NCI-H2029 (cell line): ENCODE measurements around the gene EHBP1.
"Not testable (repeated sequence)": the region's sequence is repeated elsewhere in the genome, so short reads cannot be mapped to it uniquely, and the experiment has no call there.

ENCODE experiments used
- DNase-seq: peaks from one replicate; lab custom pipeline; 2025; lab: John Stamatoyannopoulos, UW

The EHBP1 gene

DNA sequence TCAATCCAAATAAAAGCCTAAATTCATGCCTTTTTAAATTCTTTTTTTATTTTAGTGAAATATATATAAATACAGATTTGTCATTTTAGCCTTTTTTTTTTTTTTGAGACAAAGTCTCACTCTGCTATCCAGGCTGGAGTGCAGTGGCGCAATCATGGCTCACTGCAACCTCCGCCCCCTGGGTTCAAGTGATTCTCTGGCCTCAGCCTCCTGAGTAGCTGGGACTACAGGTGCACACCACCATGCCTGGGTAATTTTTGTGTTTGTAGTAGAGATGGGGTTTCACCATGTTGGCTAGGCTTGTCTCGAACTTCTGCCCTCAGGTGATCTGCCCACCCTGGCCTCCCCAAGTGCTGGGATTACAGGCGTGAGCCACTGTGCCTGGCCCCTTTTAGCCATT lies 368.9 kb downstream of the EHBP1 start:
- DNase-seq: not testable (repeated sequence)

DNA sequence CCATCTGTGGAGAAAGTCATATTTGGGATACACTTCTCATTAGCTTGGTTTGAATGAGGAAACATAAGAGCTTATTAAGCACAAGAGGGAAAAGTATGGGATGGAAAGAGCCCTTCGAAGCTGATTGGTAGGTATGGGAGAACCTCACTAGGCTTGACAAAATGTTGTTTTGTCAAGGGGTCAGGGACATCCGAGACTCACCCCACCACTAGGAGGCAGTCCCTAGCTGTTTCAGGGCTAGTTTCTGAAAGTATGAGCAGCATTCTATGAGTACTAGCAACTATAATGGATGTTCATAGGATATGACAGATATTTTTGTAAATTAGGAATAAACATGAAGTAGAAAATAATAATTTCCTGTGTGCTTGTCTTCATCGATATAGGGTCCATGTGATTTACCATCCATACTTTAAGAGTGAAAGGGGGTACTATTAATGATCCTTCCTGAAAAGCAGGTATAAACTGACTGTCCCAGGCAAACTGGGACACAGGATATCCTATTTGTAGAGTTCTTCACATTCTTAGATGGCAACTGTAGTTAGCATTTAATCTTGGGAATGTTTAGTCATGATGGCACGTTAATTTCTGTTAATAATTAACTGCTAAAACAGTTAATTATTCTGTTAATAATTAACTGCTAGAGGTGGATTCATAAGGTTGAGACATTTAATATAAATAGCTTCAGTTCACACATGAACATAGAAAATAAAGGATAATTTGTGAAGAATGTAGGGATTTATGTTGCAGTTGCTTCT lies 373.5 kb downstream of the EHBP1 start:
- no peak for DNase-seq

DNA sequence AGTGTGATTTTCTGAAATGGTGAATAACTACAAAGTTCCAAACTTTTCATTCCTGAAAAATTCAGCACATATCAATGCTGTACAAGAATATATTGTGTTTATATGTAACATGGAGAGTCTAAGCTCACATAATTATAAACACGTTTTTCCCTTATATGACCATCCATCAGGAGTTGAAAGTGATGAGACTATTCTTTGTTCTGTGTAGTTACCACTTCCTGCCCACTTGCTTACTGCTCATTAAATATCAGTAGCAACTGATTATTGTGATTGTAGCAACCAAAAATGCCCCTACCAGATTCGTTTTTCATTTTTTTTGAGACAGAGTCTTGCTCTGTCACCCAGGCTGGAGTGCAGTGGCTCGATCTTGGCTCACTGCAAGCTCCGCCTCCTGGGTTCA lies 375.9 kb downstream of the EHBP1 start:
- no peak for DNase-seq

DNA sequence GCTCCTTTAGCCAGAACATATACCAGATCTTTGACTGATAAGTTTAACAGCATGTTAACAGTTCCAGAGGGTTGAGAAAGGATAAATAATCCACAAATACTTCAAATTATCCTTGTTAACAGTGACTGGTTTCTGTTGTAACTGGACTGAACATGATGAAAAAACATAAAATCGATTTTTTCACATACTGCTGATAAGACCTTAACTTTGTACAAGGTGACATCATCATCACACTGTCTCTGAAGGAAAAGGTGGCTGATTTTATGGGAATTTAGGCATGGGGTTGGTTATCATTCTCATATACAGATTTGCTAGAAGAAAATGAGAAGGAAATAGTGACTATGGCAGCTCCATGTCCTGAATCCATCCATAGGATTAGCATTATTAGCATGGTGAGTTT lies 381.2 kb downstream of the EHBP1 start:
- no peak for DNase-seq

DNA sequence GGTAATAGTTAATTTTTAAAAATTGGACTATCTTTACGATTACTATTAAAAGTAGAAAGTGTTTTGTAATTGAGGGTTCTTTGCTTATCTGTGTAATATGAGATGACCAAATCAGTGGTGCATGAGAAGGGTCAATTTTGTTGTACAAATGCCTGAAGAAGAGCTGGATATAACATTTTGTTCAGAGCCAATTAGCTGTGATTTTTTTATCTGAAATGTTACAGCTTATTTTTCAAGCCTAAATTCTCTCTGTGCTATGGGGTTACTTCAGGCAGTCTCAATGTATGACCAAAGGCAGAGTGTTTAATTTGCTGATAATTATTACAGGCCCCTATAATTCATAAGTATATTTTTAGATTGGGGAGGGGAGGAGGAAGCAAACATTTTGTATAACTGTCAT lies 386.9 kb downstream of the EHBP1 start:
- no peak for DNase-seq

DNA sequence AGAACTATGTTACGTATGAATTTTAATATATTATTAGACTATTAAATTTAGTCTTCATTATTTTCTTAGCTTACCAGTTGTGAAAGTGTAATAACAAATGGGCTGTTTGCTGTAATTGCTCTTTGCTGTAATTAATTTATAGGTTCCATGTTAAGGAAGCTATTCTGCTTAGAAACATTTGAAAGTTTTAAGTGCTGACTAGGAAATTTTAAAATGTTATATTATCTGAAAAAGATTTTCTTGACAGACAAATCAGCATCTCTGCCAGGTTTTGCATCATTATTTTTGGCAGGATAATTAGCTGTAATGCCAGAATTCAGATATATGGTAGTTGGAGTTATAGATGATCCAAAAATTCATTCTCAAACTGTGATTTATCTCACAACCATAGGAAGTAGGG lies 387.3 kb downstream of the EHBP1 start:
- no peak for DNase-seq

DNA sequence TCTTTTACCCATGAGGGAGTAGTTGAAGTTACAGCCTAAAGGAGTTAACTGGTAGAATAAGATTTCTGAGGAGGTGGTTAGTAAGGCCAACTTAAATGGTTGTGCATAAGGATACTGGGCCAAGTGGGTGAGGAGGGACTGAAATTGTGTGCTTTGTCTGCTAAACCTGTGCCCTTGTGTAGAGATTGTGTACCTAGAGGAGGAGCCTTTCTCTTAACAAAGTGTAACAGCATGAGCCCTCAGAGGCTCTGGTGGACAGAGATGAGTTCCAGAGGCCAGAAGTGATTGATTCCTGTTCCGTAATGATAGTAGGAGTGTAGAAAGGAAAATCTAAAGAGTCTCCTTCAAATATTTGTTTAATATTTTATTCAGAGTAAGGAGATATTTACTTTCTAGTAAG lies 388.0 kb downstream of the EHBP1 start:
- no peak for DNase-seq
